GM12864 (cell line): ENCODE results near the gene ERCC1.

Experiments
- DNase-seq: peaks from one replicate; pipeline ENCODE4 v3.0.0-alpha.2; 2011; ENCODE audit warnings: low read depth
- H3K4me3 ChIP-seq: 2 replicates; pipeline ENCODE4 v1.5.1; 2011; ENCODE audit warnings: mild to moderate bottlenecking, low read depth, low read length, control low read depth
- CTCF ChIP-seq: IDR thresholded peaks from 2 replicates; pipeline ENCODE4 v1.5.1; 2011; ENCODE audit warnings: low read depth, mild to moderate bottlenecking, moderate library complexity, low read length, control low read depth, inconsistent platforms; ENCODE audit errors: missing control alignments

ERCC1 gene

DNA sequence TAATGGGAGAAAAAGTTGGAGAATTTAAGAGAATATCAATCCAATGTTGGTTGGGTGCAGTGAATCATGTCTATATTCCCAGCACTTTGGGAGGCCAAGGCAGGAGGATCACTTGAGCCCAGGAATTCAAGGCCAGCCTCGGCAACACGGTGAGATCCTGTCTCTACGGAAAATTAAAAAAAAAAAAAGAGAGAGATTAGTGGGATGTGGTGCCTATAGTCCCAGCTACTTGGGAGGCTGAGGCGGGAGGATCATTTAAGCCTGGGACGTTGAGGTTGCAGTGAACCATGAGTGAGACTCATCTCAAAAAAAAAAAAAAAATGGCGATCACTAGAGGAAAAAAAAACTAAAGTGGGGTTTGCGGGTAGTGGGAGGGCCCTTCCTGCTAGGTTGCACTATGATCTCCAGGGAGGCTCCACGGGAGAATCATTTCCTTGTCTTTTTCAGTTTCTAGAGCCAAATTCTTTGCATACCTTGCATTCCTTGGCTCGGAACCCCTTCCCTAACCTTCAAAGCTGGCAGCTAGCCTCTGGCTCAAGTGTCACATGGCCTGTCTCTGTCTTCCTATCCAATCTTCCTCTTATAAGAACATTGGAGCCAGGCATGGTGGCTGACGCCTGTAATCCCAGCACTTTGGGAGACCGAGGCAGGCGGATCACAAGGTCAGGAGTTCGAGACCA lies 47.5 kb downstream of the ERCC1 start:
- H3K4me3 ChIP-seq: no peak overlapping the region
- no peak for TF ChIP-seq CTCF
- no peak for DNase-seq

GRCh38 chr19:45370410-45371204 lies 53.1 kb downstream of the ERCC1 start, which contains the start of gene ERCC2:
ERCC2 (minus strand) TSS chr19:45370573; CDS start chr19:45370540, 33 bp downstream.
- peak within 1 kb of the TSS; percentile 63 for H3K4me3 ChIP-seq
- TF ChIP-seq CTCF: no peak
- peak; percentile 97 for DNase-seq

- DNase-seq: no peak
- no peak for TF ChIP-seq CTCF
- no peak overlapping the region for H3K4me3 ChIP-seq
These were observed 54.9 kb downstream of the ERCC1 start for GRCh38 chr19:45368737-45369340.

DNA sequence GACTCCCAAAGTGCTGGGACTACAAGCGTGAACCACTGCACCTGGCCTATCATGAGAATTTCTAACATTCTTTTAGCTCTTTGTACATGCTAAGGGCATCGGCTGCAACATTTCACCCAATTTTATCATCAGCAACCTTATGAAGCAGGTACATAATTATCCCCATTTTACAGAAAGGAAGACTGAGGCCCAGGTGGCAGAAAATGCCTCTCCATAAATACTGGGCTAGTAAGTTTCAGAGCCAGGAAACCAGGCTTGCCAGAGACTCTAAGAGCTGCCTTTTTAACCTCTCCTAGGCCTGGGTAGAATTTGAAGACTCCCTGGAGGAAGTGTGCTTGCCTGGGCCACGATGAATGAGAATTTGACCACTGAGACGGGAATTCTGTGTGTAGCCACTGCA lies 55.6 kb downstream of the ERCC1 start:
- DNase-seq: no peak
- no peak overlapping the region for H3K4me3 ChIP-seq
- TF ChIP-seq CTCF: no peak

DNA sequence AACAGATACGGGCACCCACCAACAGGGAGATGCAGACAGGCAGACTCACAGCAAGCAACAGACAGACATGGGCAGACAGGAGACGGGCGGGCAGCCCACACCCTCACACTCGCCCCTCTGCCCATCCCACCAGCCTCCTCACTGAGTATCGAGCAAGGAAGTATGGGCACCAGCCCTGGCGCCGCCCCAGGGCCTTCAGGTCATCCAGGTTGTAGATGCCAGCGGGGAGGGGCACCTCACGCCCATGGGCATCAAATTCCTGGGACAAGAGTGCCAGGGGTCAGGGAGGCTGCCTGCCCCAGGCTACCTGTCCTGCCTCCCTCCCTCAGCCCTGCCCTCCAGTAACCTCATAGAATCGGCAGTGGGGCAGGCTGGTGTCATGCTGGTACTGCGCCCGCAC lies 59.0 kb downstream of the ERCC1 start:
- H3K4me3 ChIP-seq: no peak overlapping the region
- DNase-seq: no peak
- no peak for TF ChIP-seq CTCF

DNA sequence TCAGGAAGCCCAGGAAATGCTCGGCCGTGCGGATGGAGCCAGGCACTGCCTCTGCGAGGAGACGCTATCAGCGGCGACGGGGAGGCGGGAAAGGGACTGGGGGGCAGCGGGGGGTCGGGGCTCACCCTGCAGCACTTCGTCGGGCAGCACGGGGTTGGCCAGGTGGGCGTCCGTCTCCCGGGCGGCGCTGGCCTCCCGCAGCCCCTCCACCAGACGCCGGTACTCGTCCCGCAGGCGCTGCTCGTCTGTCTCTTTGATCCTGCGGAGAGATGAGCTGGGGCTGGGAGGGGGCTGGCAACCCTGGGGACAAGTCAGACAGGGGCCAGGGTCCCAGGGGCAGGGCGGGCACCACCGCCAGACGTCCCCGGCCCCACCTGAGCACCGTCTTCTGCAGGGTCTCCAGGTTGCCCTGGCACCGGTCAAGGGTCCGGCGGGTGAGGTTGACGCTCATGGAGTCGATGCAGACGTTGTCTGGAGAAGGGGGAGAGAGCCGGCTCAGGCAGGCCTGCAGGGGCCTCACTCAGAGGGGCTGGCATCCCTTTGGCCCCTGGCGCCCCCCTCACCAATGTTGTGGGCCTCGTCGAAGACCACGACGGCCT lies 59.8 kb downstream of the ERCC1 start:
- no peak for TF ChIP-seq CTCF
- no peak for DNase-seq
- no peak overlapping the region for H3K4me3 ChIP-seq
